OCI-LY1 (cell line): Measurements from ENCODE around the gene ZNF850.

Source experiments
- EZH2 ChIP-seq: fragments of 200-600 bp; sonication (generic), shearing (Covaris generic); IDR thresholded peaks from 2 replicates; pipeline ENCODE4 v1.8.0; 2017; ENCODE audit warnings: borderline replicate concordance, mixed run types, mild to moderate bottlenecking, antibody characterized with exemption, low read length, moderate library complexity, mixed read lengths
- TF ChIP-seq, protein P1 (sequence below): fragments of 200-600 bp; sonication (generic), shearing (Covaris generic); IDR thresholded peaks from 2 replicates; pipeline ENCODE4 v1.5.1; 2017; ENCODE audit warnings: mild to moderate bottlenecking, antibody characterized with exemption, low read length, moderate library complexity, mixed read lengths

DNA sequence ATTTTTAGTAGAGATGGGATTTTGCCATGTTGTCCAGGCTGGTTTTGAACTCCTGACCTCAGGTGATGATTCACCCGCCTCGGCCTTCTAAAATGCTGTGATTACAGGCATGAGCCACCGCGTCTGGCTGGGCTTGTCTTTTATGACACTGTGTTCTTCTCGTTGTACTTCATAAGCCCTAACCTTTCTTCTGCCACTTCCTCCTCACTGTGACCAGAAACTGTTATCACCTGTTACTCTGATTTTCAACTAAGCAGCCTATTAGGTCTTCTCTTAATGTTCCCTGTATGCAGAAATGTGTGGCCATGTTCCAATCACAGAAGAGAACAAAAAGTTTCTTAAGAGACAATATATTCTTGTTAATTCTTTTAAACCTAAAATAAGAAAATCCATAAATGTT, 49.2 kb upstream of the ZNF850 start:
- TF ChIP-seq EZH2: no peak
- TF ChIP-seq, protein P1, sequence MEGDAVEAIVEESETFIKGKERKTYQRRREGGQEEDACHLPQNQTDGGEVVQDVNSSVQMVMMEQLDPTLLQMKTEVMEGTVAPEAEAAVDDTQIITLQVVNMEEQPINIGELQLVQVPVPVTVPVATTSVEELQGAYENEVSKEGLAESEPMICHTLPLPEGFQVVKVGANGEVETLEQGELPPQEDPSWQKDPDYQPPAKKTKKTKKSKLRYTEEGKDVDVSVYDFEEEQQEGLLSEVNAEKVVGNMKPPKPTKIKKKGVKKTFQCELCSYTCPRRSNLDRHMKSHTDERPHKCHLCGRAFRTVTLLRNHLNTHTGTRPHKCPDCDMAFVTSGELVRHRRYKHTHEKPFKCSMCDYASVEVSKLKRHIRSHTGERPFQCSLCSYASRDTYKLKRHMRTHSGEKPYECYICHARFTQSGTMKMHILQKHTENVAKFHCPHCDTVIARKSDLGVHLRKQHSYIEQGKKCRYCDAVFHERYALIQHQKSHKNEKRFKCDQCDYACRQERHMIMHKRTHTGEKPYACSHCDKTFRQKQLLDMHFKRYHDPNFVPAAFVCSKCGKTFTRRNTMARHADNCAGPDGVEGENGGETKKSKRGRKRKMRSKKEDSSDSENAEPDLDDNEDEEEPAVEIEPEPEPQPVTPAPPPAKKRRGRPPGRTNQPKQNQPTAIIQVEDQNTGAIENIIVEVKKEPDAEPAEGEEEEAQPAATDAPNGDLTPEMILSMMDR: no peak
